Measurements from ENCODE around the gene UBL4A. TPM values are rescaled to one million over a fixed set of nuclear protein-coding genes. Genes with fewer than 3 reads are reported as not detected.

The UBL4A gene
- total RNA-seq, 1 donor from 2014 or later, result 20.4 TPM

GRCh38 chrX:154439841-154440240 lies 46.6 kb downstream of the UBL4A start:
- no peak for DNase-seq (ENCODE audit: low spot score)

- DNase-seq (ENCODE audit: low spot score), result no peak
Measured at GRCh38 chrX:154437971-154438893, 48.2 kb downstream of the UBL4A start.

- no peak for DNase-seq (ENCODE audit: low spot score)
Measured at GRCh38 chrX:154436983-154437752, 49.2 kb downstream of the UBL4A start, which contains the start of gene GDI1. GDI1 (plus strand) TSS chrX:154437154; CDS start chrX:154437255, 101 bp downstream.

GRCh38 chrX:154436374-154436982 lies 49.9 kb downstream of the UBL4A start:
- DNase-seq (ENCODE audit: low spot score), result no peak

- DNase-seq (ENCODE audit: low spot score), result no peak
Measured at GRCh38 chrX:154435171-154435733, 51.2 kb downstream of the UBL4A start.

- DNase-seq (ENCODE audit: low spot score), result no peak
Measured at GRCh38 chrX:154434394-154435168, 51.8 kb downstream of the UBL4A start.

Other genes starting within 250 kb of the UBL4A start
- gene OPN1MW3, start 229.0 kb downstream of the UBL4A start, total RNA-seq, result not detected
- gene TEX28, start 191.5 kb downstream of the UBL4A start, total RNA-seq, result not detected
- gene TKTL1, start 190.8 kb downstream of the UBL4A start, total RNA-seq, result not detected
- gene FLNA, start 112.0 kb downstream of the UBL4A start, total RNA-seq, result 2,361 TPM
- 80.4 TPM for gene EMD, start 107.3 kb downstream of the UBL4A start, total RNA-seq
- gene RPL10, start 88.2 kb downstream of the UBL4A start, total RNA-seq, result 3,238 TPM
- 27.0 TPM for gene DNASE1L1, start 77.4 kb downstream of the UBL4A start, total RNA-seq
- gene TAFAZZIN, start 75.1 kb downstream of the UBL4A start, total RNA-seq, result 49.5 TPM
- gene ATP6AP1, start 57.9 kb downstream of the UBL4A start, total RNA-seq, result 120 TPM
- gene GDI1, start 49.5 kb downstream of the UBL4A start, total RNA-seq, result 126 TPM
- gene FAM50A, start 42.5 kb downstream of the UBL4A start, total RNA-seq, result 48.6 TPM
- 54.0 TPM for gene PLXNA3, start 28.3 kb downstream of the UBL4A start, total RNA-seq
- 17.5 TPM for gene LAGE3, start 7.3 kb downstream of the UBL4A start, total RNA-seq
- gene SLC10A3, start 4.0 kb upstream of the UBL4A start, total RNA-seq, result 23.4 TPM
- gene FAM3A, start 29.6 kb upstream of the UBL4A start, total RNA-seq, result 46.3 TPM
- gene G6PD, start 60.2 kb upstream of the UBL4A start, total RNA-seq, result 52.3 TPM
- 28.5 TPM for gene IKBKG, start 61.0 kb upstream of the UBL4A start, total RNA-seq
- not detected for gene CTAG1A, start 98.5 kb upstream of the UBL4A start, total RNA-seq
- gene CTAG1B, start 132.7 kb upstream of the UBL4A start, total RNA-seq, result not detected
- gene CTAG2, start 167.0 kb upstream of the UBL4A start, total RNA-seq, result not detected

Data from ureter (tissue), 1 donor.